Measurements from ENCODE around the gene ANO10.
"Not testable (repeated sequence)": the region's sequence is repeated elsewhere in the genome, so short reads cannot be mapped to it uniquely, and the experiment has no call there.

Gene ANO10

DNA sequence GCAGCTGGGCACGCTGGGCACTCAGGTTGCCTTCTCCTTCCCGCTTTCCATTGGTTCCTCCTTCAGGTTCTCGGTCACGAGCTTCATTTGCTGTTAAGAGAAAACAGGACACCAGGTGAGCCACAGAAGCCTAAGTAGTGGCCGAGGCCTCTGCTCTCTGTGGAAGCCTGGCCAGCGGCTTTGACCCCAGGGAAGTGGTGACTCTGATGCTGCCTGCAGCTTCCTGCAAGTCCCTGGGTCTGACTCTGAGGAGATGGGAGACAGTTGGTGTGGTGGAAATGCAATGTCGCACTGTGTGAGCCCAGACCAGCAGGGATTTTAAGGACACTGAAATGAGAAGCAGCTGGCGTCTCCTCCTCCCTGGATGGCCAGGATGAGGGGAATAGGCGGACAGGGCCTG lies 254.9 kb downstream of the ANO10 start:
- DNase-seq = no peak

DNA sequence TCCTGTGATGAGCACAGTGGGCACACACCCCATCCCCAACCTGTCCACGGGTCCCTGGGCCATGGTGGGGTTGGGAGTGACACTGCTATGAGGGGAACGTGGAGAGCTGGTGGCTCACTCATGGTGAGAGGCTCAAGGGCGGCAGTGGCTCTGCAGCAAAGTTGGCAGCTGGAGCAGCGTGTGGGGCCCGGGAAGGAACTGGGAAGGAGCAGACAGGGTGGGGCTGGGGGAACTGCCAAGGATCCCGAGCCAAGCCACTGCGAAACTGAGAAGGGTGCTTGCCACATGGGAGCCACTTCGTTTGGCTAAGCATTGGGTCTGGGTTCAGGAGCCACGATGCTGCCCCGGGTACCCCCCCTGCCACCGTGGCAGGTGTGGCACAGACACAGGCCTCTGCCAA lies 255.3 kb downstream of the ANO10 start:
- DNase-seq = no peak

DNA sequence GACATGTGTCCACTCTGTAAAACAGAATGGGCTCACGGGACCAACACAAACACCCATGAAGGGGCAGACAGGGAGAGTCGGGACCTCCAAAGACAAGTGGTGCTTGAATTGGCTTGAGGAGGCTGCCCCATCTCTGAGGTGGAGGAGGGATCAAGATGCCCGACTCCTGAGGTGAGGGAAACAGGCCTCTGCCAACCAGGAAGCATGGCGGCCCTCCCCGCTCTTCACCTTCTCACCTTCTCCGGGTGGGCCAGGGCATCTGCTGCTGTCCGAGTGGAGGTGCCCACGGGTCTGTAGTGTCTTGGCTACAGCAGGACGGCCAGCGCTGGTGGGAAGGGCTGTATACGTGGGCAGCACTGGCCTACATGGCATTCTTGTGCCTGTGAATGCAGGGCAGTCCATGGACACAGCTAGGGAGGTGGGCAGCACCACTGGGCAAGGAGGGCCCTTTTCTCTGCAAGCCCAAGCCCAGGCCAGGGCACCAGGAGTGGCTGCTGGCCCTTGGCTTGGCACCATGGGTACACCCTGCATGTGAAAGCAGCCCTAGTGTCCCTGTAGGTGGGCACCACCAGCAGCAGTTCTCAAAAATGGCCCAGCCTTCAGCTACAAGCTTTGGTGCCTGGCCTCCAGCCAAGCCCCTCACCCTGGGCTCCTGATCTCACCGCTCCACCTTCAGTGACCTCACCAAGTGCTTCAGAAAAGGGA lies 256.1 kb downstream of the ANO10 start:
- no peak for DNase-seq

DNA sequence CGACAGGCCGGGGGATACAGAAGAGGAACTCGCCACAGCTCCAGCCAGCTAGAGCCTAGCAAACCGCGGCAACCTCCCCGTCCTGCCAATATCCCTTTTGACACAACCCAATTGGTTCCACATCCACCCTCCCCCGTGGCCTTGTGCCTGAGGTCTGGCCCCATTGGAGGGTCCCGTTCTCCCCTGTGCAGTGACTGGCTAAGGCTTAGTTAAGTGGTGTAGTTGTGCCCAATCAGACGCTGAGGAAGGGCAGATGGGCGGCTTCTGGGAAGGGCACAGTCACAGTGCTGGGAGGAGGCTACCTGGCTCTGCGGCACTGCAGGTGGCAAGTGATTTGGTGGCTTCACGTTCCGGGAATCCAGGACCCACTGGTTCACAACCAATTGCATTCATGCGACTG lies 256.9 kb downstream of the ANO10 start:
- DNase-seq = no peak

DNA sequence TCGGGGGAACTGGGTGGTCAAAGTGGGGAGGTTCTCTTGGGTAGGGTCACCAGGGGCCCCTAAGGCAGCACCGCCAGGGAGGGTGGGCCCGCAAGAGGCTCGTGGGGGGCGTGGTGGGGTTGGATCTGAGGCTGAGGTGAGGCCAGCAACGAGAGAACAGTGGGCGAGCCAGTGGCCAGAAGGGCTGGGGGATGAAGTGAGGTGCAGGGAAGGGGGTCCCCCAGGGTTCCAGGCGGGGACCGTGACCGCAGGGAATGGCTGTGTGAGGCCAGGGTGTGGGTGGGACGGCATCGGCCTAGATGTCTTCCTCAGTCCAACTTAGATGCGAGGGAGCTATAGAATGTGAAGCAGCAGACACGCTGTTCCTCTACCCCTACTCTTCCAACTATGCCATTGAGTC lies 257.3 kb downstream of the ANO10 start:
- DNase-seq = no peak

DNA sequence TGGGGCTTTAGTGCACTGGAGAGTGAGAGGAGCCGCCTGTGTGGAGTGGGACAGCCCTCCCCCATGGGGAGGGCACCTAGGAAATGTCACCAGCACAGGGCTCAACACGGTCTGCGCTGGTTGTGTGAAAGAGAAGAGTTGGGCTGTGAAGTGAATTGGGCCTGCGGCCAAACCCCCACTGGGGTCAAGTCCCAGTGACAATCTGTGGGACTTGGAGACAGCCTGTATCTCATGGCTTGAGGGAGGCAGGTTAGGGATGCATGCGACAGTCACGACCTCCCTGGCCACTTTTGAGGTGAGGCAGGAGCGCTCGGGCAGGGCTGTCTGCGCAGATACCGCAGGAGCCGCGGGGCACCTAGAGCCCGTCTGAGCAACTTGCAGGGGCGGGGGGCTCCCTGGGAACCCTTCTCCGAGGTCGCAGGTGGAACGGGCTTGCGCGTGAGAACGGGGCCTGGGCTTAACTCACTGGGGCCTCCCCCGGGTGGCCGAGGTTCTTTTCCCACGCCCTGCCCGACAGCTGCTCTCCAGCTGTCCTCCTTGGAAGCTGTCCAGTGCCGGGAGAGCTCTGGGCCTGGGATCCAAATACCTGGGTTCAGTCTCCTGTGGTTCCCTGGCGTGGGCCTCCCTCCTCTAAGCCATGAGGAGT lies 258.1 kb downstream of the ANO10 start:
- no peak for DNase-seq

DNA sequence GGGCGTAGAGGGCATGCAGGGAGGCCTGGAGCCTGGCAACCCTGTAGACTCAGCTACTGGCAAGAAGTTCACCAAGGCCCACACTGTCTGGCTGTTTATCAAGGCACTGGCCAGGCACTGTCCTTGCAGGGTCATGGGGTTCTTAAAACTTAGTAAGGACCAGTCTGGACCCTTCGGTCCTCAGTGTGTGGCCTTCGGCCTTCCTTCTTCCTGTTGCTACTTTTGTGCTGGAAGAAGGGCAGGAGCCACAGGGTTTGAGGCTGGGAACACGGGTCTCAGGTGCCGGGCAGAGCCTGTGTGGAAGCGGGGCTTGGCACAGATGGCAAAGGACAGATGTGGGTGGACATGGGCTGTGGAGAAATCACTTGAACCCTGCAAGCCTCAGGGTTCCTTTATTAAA lies 258.9 kb downstream of the ANO10 start:
- no peak for DNase-seq

DNA sequence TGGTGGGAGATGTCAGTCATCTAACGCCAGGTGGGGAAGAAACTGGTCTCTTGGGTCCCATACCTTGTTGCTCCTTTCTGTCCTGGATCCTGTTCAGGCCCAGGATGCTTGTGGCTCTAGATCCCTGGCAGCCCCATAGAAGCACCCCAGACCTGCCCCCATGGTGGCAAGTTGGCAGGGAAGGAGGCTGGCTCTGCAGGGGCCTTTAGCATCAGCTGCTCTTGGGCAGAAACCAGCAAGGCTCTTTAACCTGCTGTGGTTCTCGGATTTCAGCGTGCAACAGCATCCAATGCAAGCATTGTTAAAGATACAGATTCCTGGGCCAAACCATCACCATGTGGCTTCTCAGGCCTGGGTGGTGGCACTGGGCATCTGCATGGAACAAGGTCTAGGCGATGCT lies 259.6 kb downstream of the ANO10 start:
- DNase-seq = no peak

DNA sequence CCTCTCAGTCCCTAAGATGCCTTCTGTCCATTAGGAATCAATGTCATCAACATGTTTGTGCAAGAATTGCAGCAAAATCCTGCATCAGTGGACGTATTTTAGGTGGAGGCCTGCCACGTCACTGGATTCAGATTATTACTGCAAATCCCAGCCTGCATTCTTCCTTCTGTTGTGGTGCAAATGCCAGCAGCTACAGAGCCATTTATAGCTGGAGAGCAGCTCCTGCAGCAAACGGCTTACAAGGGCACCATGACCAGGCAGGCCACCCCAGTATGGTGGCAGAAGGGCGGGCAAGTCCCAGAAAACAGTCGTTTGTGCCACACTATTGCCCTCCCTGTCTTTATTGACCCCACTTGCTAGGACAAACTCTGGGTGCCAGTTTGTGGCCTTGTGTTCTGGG lies 260.7 kb downstream of the ANO10 start:
- DNase-seq = no peak

DNA sequence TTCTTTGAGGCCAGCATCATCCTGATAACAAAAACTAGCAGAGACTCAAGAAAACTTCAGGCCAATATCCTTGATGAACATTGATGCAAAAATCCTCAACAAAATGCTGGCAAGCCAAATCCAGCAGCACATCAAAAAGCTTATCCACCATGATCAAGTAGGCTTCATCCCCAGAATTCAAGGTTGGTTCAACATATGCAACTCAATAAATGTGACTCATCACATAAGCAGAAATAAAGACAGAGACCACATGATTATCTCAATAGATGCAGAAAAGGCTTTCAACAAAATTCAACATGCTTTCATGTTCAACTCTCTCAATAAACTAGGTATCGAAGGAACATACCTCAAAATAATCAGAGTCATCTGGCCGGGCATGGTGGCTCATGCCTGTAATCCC lies 265.8 kb downstream of the ANO10 start:
- DNase-seq = not testable (repeated sequence)

DNA sequence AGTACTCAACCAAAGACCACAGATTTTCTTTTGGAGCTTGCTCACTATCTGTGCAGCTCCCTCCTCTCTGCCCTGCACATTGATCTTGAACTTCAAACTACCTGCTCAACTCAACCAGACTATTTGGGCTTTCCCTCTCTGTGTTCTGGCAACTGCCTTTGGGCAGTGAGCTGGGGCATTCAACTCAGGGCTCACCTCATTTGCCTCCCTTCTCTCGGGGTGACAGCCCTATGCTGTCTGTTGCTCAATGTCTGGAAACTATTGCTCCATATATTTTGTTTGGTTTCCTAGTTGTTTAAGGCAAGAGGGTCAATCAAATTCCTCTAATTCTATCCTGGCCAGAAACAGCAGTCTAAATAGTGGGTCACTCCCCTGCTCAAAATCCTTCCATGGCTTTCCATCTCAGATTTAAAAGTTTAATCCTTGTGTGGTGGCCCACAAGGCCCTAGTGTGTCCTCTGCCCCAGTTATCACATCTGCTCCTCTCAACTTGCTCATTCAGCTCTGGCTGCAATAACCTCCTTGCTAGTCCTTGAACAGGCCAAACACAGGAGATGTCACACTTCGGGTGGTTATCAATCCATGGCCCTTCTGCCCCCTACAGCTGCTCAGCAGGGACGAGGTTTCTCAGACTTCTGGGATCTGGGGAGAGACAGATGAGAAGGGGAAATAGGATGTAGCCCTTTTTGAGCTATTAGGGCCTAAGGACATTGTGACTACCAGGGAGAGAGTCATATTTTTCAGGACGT lies 267.7 kb downstream of the ANO10 start:
- no peak for DNase-seq

DNA sequence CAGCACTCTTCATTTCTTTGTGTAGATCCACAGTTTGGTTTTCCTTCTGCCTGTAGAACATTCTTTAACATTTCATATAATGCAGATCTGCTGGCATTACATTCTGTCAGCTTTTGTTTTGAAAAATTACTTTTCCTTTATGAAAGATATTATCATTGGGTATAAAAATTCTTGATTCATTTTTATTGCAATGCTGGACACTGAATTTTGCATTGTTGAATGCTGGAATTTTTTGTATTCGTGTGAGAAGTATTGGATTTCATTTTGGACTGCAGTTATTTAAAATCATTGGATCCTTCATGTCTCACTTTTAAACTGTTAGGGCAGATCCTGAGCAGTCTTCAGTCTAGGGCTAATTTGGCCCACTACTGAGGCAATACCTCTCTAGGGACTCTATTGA lies 268.4 kb downstream of the ANO10 start:
- DNase-seq = no peak

DNA sequence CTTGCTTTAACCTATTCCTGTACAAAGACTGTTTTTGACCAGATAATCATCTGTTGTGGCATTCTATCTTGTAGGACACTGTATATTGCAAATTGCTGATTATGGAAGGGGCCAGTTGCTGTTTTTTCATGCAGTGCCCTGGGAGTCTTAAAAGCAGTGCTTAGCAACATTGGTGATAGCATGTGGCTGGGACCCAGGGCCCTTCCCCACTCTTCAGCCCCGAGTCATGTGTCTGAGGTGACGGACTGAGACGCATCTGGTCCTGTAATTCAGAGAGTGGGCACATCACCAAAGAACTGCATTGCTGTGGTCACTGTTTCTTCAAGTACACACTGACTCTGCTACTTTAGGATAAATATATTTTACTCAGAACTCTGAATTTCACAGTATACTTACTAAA lies 272.1 kb downstream of the ANO10 start:
- no peak for DNase-seq

DNA sequence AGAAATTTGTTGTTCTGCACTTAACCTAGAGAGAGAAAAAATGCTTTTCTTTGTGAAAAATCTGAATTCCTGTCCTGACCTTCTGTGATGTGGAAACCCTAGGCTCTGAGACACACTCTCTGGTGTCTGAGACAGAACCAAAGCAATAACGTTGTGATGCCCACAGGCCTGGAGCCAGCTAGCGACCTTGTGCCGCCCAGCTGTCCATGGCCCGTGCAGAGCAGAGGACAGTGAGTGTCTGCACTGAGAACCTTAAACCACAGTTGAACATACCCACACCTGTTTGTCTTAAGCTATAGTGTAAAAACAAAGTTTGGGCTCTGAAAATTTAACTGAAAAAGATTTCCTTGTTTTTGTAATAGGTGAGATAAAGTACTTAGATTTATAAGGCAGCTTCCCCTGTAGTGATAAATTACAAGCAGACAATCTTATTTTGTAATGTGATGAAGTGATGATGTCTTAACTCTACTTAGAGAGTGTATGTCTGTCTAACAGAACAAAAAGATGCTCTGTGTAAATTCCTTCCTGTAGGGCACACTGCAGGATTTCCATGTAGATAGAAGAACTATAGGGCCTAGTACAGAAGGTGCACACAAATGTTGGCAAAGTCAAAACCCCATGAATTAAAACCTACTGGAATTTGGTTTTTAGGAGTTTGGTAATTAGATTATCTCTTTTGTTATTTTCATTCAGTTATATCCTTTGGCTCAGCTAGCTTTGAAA lies 272.8 kb downstream of the ANO10 start:
- no peak for DNase-seq

DNA sequence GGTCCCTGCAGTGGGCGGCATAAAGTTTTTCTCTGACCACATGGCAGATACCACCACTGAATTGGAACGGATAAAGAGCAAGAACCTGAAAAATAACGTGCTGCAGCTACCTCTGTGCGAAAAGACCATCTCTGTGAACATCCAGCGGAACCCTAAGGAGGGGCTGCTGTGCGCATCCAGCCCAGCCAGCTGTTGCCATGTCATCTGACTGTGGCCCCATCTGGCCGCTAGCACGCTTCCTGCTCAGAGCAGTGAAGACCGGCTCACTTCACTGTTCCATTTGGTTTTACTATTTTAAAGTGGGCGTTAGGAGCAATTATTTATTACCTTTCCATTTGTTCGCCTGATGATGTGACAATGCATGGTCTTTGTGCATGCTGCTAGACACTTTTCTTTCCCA lies 273.5 kb downstream of the ANO10 start:
- DNase-seq = no peak

DNA sequence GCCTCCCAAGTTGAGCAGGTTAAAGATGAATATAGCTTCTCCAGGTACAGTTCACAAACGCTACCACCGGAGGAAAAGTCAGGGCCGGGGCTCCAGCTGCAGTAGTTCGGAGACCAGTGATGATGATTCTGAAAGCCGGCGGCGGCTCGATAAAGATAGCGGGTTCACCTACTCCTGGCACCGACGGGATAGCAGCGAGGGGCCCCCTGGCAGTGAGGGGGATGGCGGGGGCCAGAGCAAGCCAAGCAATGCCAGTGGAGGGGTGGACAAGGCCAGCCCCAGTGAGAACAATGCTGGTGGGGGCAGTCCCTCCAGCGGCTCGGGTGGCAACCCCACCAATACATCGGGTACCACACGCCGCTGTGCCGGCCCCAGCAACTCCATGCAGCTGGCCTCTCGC lies 274.0 kb downstream of the ANO10 start:
- no peak for DNase-seq

DNA sequence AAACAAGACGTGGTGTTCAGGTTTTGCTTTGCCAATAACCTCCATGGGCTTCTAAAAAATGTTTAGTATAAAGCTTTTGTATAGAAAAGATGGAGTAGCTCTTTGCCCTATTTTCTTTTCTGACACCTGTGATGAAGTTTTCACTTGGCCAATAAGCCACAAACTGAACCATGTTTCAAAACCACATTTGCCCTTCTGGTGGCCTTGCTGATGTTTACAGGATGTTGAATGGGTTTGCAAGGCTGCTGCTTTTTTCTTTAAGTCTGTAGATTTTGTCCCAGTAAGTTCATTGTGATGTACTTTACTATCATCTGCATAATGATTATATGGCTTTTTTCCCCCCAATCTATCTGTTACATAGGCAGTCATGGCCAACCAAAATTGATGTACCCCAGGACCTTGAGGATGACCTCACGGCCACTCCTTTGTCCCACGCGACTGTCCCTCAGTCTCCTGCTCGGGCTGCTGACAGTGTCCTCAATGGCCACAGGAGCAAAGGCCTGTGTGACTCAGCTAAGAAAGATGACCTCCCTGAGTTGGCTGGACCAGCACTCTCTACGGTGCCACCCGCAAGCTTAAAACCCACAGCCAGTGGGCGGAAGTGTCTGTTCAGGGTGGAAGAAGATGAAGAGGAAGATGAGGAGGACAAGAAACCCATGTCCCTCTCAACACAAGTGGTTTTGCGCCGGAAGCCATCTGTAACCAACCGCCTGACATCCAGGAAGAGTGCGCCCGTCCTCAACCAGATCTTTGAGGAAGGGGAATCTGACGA lies 274.6 kb downstream of the ANO10 start:
- no peak for DNase-seq

DNA sequence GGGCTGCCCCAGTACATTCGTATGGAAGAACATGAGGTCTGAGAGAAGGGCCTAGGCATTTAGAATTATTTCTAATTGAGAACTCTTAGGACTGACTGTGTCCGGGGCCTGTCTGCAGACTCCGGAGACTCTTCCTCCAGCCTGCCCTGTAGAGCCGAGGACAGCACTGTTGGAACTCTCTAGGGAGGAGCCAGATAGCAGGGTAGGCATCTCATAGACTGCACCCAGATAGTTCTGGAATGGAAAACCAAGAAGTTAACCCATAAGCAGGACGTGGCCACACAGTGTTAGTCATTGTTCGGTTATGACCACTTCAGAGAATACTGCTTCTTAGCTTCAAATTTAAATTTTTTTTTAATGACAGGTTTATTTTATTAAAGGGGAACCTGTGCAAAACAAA lies 275.9 kb downstream of the ANO10 start:
- DNase-seq = no peak

DNA sequence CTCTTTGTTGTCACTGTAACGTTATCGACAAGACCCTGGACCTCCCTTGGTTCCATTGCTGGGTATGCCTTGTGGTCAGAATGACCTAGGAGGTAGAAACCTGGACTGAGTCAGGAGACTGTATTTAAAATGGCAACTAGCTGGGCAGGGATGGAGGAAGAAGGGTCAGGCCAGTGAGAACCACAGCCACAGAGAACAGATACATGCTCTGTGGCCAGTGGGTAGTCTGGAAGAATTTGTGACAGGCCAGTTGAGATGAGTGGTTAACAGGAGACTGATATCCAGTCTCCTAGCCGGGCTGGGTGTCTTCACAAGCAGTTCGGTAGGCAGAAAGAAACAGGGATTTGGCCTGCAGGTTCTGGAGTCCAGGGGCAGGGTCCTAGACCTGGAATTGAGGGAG lies 276.6 kb downstream of the ANO10 start:
- DNase-seq = no peak

DNA sequence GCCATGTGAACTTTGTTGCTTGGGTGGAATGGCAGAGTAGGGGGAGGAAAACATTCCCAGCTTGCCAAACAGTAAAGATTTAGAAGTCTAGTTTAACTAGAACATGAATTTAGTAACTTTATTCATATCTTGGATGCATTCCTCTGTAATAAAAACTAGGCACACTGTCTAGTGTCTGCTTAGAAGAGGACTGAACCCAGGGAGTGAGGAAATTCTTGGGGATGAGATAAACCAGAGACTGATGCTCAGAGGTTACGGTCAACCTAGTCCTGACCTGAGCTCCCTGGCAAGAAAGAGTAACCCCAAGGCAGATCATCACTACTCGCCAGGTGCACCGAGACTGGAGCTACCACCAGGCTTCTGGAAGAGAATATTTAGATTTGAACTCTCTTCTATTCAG lies 277.3 kb downstream of the ANO10 start:
- DNase-seq = no peak

DNA sequence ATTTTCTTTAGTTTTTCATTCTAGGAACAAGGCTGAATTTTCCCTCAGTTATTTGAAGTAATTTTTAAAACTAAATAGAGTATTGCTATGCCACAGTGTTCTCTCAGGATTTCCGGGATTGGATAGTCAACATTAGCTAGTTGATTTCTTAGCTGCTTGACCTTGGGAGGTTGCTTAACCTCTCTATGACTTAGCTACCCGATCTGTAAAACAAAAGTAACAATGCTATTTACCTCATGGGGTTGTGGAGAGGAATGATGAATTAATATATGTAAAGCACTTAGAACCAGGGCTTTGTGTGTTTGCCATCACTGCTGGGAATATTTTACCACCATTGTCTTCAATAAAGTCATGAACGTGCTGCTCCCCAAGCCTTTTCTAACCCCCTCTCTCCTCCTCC lies 278.0 kb downstream of the ANO10 start:
- DNase-seq = no peak

DNA sequence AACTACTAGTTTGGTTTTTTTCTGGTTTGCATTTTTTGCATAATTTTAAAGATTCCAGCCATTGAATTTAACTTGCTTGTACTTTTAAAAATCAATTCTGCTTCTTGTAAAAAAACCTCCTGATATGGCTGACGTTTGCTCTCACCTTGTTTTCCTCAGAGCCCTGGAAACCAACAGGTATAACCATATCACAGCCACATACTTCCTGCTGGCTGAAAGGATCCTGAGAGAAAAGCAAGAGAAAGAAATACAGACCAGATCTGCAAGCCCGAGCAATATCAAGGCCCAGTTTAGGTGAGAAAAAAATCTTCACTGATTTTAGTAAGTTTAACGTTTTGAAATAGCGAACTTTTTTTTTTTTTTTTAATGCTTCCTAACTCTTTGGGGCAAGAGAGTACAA lies 278.6 kb downstream of the ANO10 start:
- no peak for DNase-seq

DNA sequence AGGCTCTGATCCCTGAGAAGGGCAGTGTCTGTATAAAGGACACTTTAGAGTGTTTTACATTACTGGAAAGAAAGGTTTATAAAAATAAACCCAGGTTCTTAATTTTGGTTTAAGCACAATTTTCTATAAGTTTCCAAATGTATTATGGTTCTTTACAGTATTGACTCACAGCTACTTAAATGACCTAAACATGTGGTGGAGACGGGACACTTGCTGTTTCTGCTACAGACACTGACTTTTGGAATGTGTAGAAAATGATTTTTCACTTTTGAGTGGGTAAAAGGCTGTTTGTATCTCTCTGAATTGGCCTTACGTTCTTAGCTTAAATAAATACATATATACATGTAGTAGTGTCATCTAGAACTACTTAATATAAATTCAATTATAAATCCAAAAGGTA lies 280.0 kb downstream of the ANO10 start:
- no peak for DNase-seq
